COR-L47 (cell line): ENCODE measurements around the gene TAF6L.
"Not testable (repeated sequence)": the region's sequence is repeated elsewhere in the genome, so short reads cannot be mapped to it uniquely, and the experiment has no call there.

Source experiments
- DNase-seq: peaks from one replicate; lab custom pipeline; 2025; lab: John Stamatoyannopoulos, UW

TAF6L gene

DNA sequence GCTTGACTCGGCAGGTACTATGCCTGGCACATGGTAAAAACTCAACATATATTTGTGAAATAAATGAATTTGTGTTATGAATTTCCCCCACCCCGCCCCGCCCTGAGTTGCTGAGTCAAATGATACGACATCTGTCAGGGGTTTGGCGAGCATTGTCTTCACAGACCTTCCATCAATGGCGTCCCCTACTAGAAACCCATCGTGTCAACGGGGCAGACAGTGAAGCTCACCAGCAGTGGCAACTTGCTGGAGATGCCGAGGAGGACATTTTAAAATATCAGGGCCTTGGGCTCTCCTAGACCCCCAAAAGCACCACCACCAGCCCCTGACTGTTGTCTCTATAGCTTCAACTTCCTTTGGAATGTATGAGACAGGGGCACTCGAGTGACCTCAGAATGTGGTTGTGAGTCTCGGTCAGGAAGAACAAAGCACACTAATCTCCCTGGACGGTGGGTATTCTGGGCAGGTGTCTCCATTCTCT is 34.8 kb downstream of the TAF6L start:
- DNase-seq, result no peak

GRCh38 chr11:62806611-62807121 is 35.5 kb downstream of the TAF6L start:
- no peak for DNase-seq

DNA sequence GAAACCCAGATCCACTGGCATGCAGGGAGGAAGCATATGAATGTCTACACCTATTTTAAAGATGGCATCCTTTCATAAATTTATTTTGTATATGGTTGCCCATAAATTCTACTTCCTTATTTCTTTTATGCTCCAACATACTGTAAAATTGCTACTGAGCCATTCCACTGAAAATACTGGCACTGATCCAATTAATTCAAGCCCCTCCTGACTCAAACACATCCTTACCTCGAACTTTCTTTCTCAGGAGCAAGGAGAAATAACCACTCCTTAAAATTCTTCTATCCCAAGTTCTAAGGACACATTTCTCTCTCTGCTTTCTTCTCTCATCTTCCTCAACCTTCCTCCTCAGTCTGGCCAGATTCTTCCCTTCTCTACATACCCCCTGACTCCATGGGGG is 39.6 kb downstream of the TAF6L start:
- no peak for DNase-seq

DNA sequence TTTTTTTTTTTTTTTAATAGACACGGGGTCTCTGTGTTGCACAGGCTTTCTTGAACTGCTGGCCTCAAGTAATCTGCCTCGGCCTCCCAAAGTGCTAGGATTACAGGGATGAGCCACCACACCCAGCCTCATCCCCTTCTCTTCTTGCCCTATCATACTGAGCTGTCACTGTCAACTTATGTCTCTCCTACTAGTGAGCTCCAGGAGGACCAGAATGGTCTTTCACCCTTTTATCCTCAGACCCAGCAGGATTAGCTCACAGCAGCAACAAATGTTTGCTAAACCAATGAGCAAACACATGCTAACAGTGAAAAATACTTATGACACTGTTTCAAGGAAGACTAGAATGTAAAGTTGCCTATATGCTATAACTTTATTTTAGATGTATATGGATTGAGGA is 40.5 kb downstream of the TAF6L start:
- no peak for DNase-seq

- no peak for DNase-seq
Observed at GRCh38 chr11:62816557-62816956, 45.4 kb downstream of the TAF6L start.

GRCh38 chr11:62817129-62817528 is 45.9 kb downstream of the TAF6L start:
- DNase-seq, result no peak

- DNase-seq, result no peak
Observed at GRCh38 chr11:62823677-62824076, 52.5 kb downstream of the TAF6L start.

GRCh38 chr11:62828130-62828529 is 56.9 kb downstream of the TAF6L start:
- DNase-seq, result not testable (repeated sequence)

DNA sequence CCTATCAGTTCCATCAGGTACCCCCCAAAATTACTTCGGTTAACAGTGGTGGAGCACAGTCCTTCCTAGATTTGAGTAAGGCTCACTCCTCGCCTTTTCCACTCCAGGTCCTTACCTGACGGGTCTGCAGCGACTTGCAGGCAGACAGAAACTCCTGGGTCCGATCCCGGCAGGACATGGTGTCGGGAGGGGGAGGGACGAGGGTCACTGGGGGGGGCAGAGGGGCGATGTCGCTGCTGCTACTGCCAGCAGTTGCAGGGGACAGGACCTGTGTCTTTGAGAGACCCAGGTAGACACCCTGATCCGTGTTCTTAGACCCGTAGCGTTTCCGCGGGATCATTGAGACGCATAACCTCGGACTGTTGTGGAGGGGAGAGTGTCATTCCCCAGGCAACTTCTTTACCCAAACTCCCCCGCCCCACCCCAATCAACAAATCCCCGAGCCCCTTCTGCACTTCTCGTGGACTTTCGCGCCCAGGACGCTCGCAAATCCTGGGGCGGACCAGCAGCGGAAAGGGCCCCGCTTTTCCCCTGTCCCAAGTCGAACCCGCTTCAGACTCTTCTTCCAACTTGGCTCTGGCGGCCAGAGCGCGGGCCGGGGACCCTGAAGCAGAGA is 59.8 kb downstream of the TAF6L start:
- peak; percentile 39 for DNase-seq

GRCh38 chr11:62831520-62832335 is 60.5 kb downstream of the TAF6L start, which contains the start of gene STX5:
Gene STX5, minus strand, starts transcription at chr11:62832051. Its CDS starts 808 bp downstream, at chr11:62831243.
- peak; percentile 99 for DNase-seq

DNA sequence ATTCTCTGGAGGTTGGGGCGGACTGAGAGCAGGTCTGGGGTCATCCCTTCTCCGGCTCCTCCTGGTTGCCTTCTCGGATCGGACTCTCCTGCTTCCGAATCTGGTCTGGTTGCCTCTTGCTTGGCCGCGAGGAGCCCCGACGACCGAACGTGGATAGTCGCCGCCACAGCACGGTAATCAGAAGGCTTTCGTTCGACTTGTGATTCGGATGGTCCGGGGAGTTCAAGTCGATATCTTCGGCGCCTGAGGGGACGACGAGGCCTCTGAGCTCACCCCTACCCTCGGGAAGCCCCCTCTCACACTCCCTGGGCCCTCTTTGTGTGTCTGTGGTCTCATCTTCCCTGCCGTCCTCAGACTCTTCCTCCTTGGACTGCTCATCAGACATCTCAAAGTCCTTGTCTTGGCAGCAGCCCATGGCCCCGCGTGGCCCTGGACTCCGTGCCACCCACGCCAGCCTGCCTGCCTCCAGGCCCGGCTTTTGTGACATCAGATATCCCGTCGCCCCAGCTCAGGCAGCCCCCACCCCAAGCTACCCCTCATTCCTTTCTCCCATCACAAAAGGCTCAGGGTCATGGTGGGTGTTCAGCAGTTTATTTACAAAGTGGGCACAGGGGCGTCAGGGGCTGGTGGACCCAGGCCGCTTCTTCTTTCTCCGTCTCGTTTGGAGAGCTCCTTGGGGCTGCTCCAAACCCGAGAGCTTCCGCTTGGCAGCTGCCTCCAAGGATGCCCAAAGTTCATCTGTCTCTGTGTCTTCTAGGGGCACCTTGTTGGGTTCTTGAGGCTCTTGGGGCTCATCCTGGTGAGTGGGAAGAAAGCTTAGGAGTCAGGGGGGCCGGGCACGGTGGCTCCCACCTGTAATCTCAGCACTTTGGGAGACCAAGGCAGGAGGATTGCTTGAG is 61.4 kb downstream of the TAF6L start, which contains the start of gene TEX54:
Gene TEX54, minus strand, starts transcription at position 506 of the 899 bp plus-strand sequence.
- no peak for DNase-seq

- DNase-seq, result no peak
Observed at GRCh38 chr11:62835336-62835735, 64.1 kb downstream of the TAF6L start.
